GM08714 (cell line): ENCODE data around the gene SNIP1.
"Not testable (repeated sequence)": the region's sequence is repeated elsewhere in the genome, so short reads cannot be mapped to it uniquely, and the experiment has no call there.

Experiments used
- H3K4me3 ChIP-seq: fragments of 200-500 bp; sonication (Bioruptor generic); 2 replicates; pipeline ENCODE4 v1.5.1; 2014; ENCODE audit warnings: mild to moderate bottlenecking, low read length, inconsistent platforms
- ZNF274 ChIP-seq: IDR thresholded peaks from 2 replicates; pipeline ENCODE4 v1.6.1; 2012; ENCODE audit warnings: mild to moderate bottlenecking, low read depth, low read length

The SNIP1 gene

GRCh38 chr1:37567023-37567422 is 12.9 kb upstream of the SNIP1 start:
- no peak overlapping the region for H3K4me3 ChIP-seq
- TF ChIP-seq ZNF274 = no peak

GRCh38 chr1:37564892-37565291 is 10.8 kb upstream of the SNIP1 start:
- TF ChIP-seq ZNF274 = no peak

GRCh38 chr1:37562984-37563383 is 8.9 kb upstream of the SNIP1 start:
- no peak overlapping the region for H3K4me3 ChIP-seq
- TF ChIP-seq ZNF274 = no peak

More at GRCh38 chr1:37564892-37565291, 10.8 kb upstream of the SNIP1 start:
- no peak overlapping the region for H3K4me3 ChIP-seq

- no peak overlapping the region for H3K4me3 ChIP-seq
- no peak for TF ChIP-seq ZNF274
Observed at GRCh38 chr1:37561133-37562132, 7.3 kb upstream of the SNIP1 start.

- no peak overlapping the region for H3K4me3 ChIP-seq
- no peak for TF ChIP-seq ZNF274
Observed at GRCh38 chr1:37560401-37561132, 6.5 kb upstream of the SNIP1 start.

GRCh38 chr1:37559957-37560379 is 5.9 kb upstream of the SNIP1 start:
- H3K4me3 ChIP-seq = not testable (repeated sequence)

GRCh38 chr1:37559080-37559479 is 5.0 kb upstream of the SNIP1 start:
- H3K4me3 ChIP-seq = no peak overlapping the region
- no peak for TF ChIP-seq ZNF274

GRCh38 chr1:37558411-37558810 is 4.3 kb upstream of the SNIP1 start:
- no peak for TF ChIP-seq ZNF274
- no peak overlapping the region for H3K4me3 ChIP-seq

GRCh38 chr1:37557402-37557801 is 3.3 kb upstream of the SNIP1 start:
- H3K4me3 ChIP-seq = no peak overlapping the region

GRCh38 chr1:37556712-37557196 is 2.7 kb upstream of the SNIP1 start, which contains the start of gene DNALI1:
TSS of gene DNALI1 (plus strand) at chr1:37556940. CDS start at chr1:37556995, 55 bp downstream.
- no peak within 1 kb of the TSS for H3K4me3 ChIP-seq
- TF ChIP-seq ZNF274 = no peak

More at GRCh38 chr1:37557402-37557801, 3.3 kb upstream of the SNIP1 start:
- TF ChIP-seq ZNF274 = no peak

GRCh38 chr1:37553598-37553926 is 531 bp downstream of the SNIP1 start:
- peak overlapping the region; percentile 97 for H3K4me3 ChIP-seq
- TF ChIP-seq ZNF274 = no peak

- H3K4me3 ChIP-seq = no peak overlapping the region
- TF ChIP-seq ZNF274 = no peak
Observed at GRCh38 chr1:37549341-37549740, 4.8 kb downstream of the SNIP1 start.

- H3K4me3 ChIP-seq = no peak overlapping the region
- no peak for TF ChIP-seq ZNF274
Observed at GRCh38 chr1:37545019-37545418, 9.1 kb downstream of the SNIP1 start.

GRCh38 chr1:37544530-37544929 is 9.6 kb downstream of the SNIP1 start:
- no peak overlapping the region for H3K4me3 ChIP-seq
- TF ChIP-seq ZNF274 = no peak
